Measurements from ENCODE around the gene IFNA4.
A peak's percentile ranks its signal among the peaks of the same experiment; 100 is the strongest.

IFNA4 gene

GRCh38 chr9:21165516-21165915 is 21.9 kb downstream of the IFNA4 start:
- DNase-seq = no peak

- no peak for DNase-seq
Measured at GRCh38 chr9:21160178-21160577, 27.2 kb downstream of the IFNA4 start.

DNA sequence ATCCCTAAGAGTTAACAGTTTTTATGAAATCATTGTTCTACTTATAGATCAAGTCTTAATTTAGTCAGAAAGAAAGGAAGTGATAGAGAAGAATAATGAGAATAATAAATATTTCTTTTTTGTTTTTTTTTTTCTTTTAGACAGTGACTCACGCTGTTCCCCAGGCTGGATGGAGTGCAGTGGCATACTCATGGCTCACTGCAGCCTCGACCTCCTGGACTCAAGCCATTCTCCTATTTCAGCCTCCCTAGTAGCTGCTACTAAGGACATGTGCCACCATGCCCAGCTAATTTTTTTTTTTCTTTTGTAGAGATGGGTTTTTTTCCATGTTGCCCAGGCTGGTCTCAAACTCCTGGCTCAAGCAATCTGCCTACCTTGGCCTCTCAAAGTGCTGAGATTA is 31.9 kb downstream of the IFNA4 start:
- DNase-seq = no peak

DNA sequence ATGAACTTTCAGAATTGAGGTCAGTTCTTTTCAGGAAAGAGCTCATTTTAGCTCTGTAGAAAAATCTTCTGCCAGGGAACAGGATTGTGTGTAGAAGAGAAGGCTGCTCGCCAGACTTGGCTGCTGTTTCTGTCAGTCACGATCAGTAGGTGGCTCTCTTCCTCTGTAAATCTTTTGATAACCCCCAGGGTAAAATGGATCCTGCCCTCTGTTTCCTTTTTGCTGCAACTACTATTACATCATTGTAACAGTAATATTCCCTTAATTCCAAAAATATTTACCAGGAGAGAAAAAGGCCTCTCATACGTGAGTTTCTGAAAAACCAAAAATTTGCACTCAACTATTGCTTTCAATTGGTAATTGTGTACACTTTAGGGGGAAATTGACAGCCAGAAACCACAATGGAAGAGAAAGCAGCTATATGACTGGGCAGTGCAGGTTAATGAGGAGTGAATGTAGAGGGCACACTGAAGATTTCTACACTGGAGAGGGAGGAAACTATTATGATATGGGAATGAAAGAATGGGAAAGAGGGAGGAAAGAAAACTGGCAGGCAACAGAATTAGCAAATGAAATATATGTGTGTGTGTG is 33.3 kb downstream of the IFNA4 start:
- DNase-seq = peak; percentile 4

DNA sequence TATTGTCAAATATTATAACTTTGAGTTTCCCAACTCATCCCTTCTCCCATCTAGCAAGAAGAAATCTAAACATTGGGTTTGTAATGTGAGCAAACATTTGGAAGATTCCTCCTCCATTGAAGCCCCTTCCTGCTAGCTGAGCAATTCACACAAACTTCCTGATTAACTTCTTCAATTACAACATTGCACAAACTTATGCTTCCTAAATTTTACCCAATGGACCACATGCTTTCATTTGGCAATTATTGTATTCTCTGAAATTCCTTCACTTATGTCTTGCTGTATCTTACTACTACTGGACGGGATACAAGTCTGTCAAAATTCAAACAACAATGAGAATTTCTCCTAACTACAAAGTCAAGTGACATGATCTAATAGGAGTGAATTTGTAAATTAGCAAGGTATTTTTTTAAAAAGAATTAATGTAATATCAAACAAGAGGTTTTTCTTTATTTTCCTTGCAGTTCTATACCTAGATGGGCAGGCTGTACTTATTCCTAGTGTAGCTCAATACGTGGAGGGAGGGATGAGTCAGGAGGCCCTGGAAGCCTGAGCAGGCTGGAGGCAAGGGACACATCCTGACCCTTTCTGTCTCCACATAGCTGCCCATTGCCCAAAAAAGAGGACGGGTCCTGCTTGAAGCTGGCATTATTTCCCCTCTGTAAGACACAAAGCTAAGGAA is 33.9 kb downstream of the IFNA4 start:
- DNase-seq = no peak

GRCh38 chr9:21144603-21145002 is 42.8 kb downstream of the IFNA4 start:
- no peak for DNase-seq

GRCh38 chr9:21141427-21141882 is 45.9 kb downstream of the IFNA4 start, which contains the start of gene IFNW1:
TSS of gene IFNW1 (minus strand) at chr9:21141832. CDS start at chr9:21141570, 262 bp downstream.
- no peak for DNase-seq

GRCh38 chr9:21137020-21137419 is 50.4 kb downstream of the IFNA4 start:
- no peak for DNase-seq

Measured in NCI-H1092 (cell line).